HS-5 (cell line): ENCODE results near the gene NDUFV3.
"Not testable (repeated sequence)": the region's sequence is repeated elsewhere in the genome, so short reads cannot be mapped to it uniquely, and the experiment has no call there.

ENCODE experiments used
- DNase-seq: peaks from one replicate; pipeline ENCODE4 v3.0.0-alpha.2; 2012; ENCODE audit warnings: low read depth

The NDUFV3 gene

GRCh38 chr21:42936360-42936759 lies 43.3 kb downstream of the NDUFV3 start:
- DNase-seq: not testable (repeated sequence)

GRCh38 chr21:42937034-42937940 lies 44.2 kb downstream of the NDUFV3 start:
- DNase-seq: not testable (repeated sequence)

- DNase-seq: no peak
Measured at GRCh38 chr21:42937960-42938605, 45.0 kb downstream of the NDUFV3 start.

- not testable (repeated sequence) for DNase-seq
Measured at GRCh38 chr21:42938606-42938995, 45.5 kb downstream of the NDUFV3 start.

- peak; percentile 97 for DNase-seq
Measured at GRCh38 chr21:42939582-42940413, 46.7 kb downstream of the NDUFV3 start.

GRCh38 chr21:42941696-42942085 lies 48.6 kb downstream of the NDUFV3 start:
- DNase-seq: no peak

- DNase-seq: no peak
Measured at GRCh38 chr21:42942244-42942643, 49.1 kb downstream of the NDUFV3 start.

GRCh38 chr21:42949094-42949755 lies 56.1 kb downstream of the NDUFV3 start:
- DNase-seq: not testable (repeated sequence)

- not testable (repeated sequence) for DNase-seq
Measured at GRCh38 chr21:42951193-42951592, 58.1 kb downstream of the NDUFV3 start.

GRCh38 chr21:42956824-42957630 lies 63.9 kb downstream of the NDUFV3 start:
- DNase-seq: no peak

- not testable (repeated sequence) for DNase-seq
Measured at GRCh38 chr21:42958122-42958521, 65.0 kb downstream of the NDUFV3 start.

- DNase-seq: no peak
Measured at GRCh38 chr21:42959728-42960127, 66.6 kb downstream of the NDUFV3 start.

GRCh38 chr21:42962380-42963007 lies 69.4 kb downstream of the NDUFV3 start:
- no peak for DNase-seq
